B cell (primary cell): Measurements from ENCODE around the gene CRTAP. TPM values are rescaled to one million over a fixed set of nuclear protein-coding genes. Genes with fewer than 3 reads are reported as not detected.

Experiments
- ATAC-seq: fragments of 200-7000 bp; cut with Tn5 transposase; one replicate; pipeline ENCODE4 v1.10.0; 2021; ENCODE audit warnings: low read depth, mild to moderate bottlenecking, moderate number of reproducible peaks, moderate library complexity
- CTCF ChIA-PET: fragments of 350-600 bp; sonication (Branson Sonifier 250); formaldehyde crosslinking; loops from one replicate; lab custom pipeline; 2021; ENCODE audit warnings: antibody characterized with exemption, inconsistent platforms; lab: Charles Lee
- POLR2A ChIA-PET: fragments of 350-600 bp; sonication (Branson Sonifier 250); formaldehyde crosslinking; loops from one replicate; lab custom pipeline; 2021; ENCODE audit warnings: antibody characterized with exemption; lab: Charles Lee
- DNase-seq: peaks from one replicate; pipeline ENCODE4 v3.0.0; 2013
- H2AFZ ChIP-seq: 2 replicates; pipeline ENCODE4 v1.6.1; 2012; ENCODE audit warnings: mild to moderate bottlenecking, low read depth, low read length; ENCODE audit not compliant: insufficient read depth, poor library complexity, severe bottlenecking
- H3K27ac ChIP-seq, 2 donors: 1 replicate in 1 of 2; 2 replicates in 1 of 2; pipeline ENCODE4 v1.5.1; 2012 to 2013; ENCODE audit warnings: low read length in 2 of 2, mild to moderate bottlenecking in 2 of 2, moderate library complexity in 1 of 2
- H3K27me3 ChIP-seq, 4 experiments: fragments of 200-600 bp in 1 of 4; sonication (generic) in 1 of 4; replicated peaks in 1 of 4; 1 replicate in 2 of 4; 2 replicates in 2 of 4; pipeline versions ENCODE4 v1.6.1 to v1.7.0; 2013 to 2016; ENCODE audit warnings: low read length in 3 of 4, mild to moderate bottlenecking in 2 of 4, mixed read lengths in 1 of 4, moderate library complexity in 1 of 4; ENCODE audit not compliant: insufficient read depth in 4 of 4, control insufficient read depth in 3 of 4; ENCODE audit errors: control extremely low read depth in 1 of 4
- H3K36me3 ChIP-seq, 2 experiments: replicated peaks in 1 of 2; 1 replicate in 1 of 2; 2 replicates in 1 of 2; pipeline versions ENCODE4 v1.6.1 to v1.7.1; 2013; ENCODE audit warnings: low read length in 1 of 2; ENCODE audit not compliant: insufficient read depth in 2 of 2, control insufficient read depth in 1 of 2; ENCODE audit errors: control extremely low read depth in 1 of 2, extremely low read depth in 1 of 2
- H3K4me1 ChIP-seq, 2 donors: fragments of 200-600 bp in 1 of 2; sonication (generic) in 1 of 2; 1 replicate in 1 of 2; 2 replicates in 1 of 2; pipeline versions ENCODE4 v1.5.1 to v1.6.1; 2013 to 2017; ENCODE audit warnings: low read length in 2 of 2; ENCODE audit not compliant: control insufficient read depth in 2 of 2, insufficient read depth in 2 of 2
- H3K4me2 ChIP-seq: replicated peaks from 2 replicates; pipeline ENCODE3; 2012; ENCODE audit warnings: mild to moderate bottlenecking, low read depth, low read length; ENCODE audit not compliant: poor library complexity, severe bottlenecking
- H3K4me3 ChIP-seq, 5 experiments: fragments of 200-600 bp in 1 of 5; sonication (generic) in 1 of 5; 1 replicate in 3 of 5; 2 replicates in 2 of 5; pipeline versions ENCODE4 v1.5.1 to v1.7.0; 2011 to 2016; ENCODE audit warnings: low read length in 4 of 5, mild to moderate bottlenecking in 4 of 5, low read depth in 2 of 5, control low read depth in 1 of 5, moderate library complexity in 1 of 5; ENCODE audit not compliant: insufficient read depth in 1 of 5; ENCODE audit errors: control extremely low read depth in 1 of 5, extremely low read depth in 1 of 5
- H3K79me2 ChIP-seq: fragments of 200-600 bp; sonication (generic); one replicate; pipeline ENCODE4 v1.6.0; 2016; ENCODE audit warnings: low read length; ENCODE audit not compliant: control insufficient read depth, insufficient read depth
- H3K9ac ChIP-seq: fragments of 200-600 bp; sonication (generic); 2 replicates; pipeline ENCODE4 v1.6.1; 2017; ENCODE audit warnings: mild to moderate bottlenecking, low read length, moderate library complexity
- H3K9me3 ChIP-seq, 3 donors: one replicate each; pipeline versions ENCODE4 v1.6.1 to v1.7.1; 2013; ENCODE audit warnings: low read length in 2 of 3; ENCODE audit not compliant: control insufficient read depth in 2 of 3, insufficient read depth in 1 of 3; ENCODE audit errors: control extremely low read depth in 1 of 3
- H4K20me1 ChIP-seq: 2 replicates; pipeline ENCODE4 v1.6.0; 2012; ENCODE audit warnings: mild to moderate bottlenecking, low read length; ENCODE audit not compliant: insufficient read depth, control insufficient read depth, poor library complexity, severe bottlenecking
- H3K27ac Mint-ChIP-seq: one replicate; pipeline ENCODE4 v1.8.0; 2021; ENCODE audit warnings: mixed read lengths
- H3K27me3 Mint-ChIP-seq: one replicate; pipeline ENCODE4 v1.8.0; 2021; ENCODE audit warnings: mixed read lengths
- H3K4me1 Mint-ChIP-seq: one replicate; pipeline ENCODE4 v1.8.0; 2021; ENCODE audit warnings: mixed read lengths
- H3K4me3 Mint-ChIP-seq: one replicate; pipeline ENCODE4 v1.8.0; 2021; ENCODE audit warnings: mixed read lengths
- H3K9me3 Mint-ChIP-seq: one replicate; pipeline ENCODE4 v1.8.0; 2022; ENCODE audit warnings: mixed read lengths; ENCODE audit not compliant: insufficient read depth
- CTCF ChIP-seq: fragments of 200-600 bp; IDR thresholded peaks from one replicate; pipeline ENCODE4 v1.8.0; 2022; ENCODE audit warnings: antibody characterized with exemption, mild to moderate bottlenecking
- EZH2 ChIP-seq: IDR thresholded peaks from 2 replicates; pipeline ENCODE4 v1.6.1; 2012; ENCODE audit warnings: borderline replicate concordance, low read depth, mild to moderate bottlenecking, moderate library complexity, low read length; ENCODE audit not compliant: insufficient read depth, poor library complexity, severe bottlenecking
- WGBS: methylation state at CpG from one replicate; pipeline ENCODE4 v1.1.5; 2013; ENCODE audit warnings: missing lambda C conversion rate; ENCODE audit not compliant: insufficient coverage; 5-methylcytosine and 5-hydroxymethylcytosine counted together
- intact Hi-C: fragments of 100-400 bp; cut with micrococcal nuclease; formaldehyde crosslinking; loops from one replicate; pipeline ENCODE4 v1.10.0; 2022
- polyA plus RNA-seq: library from polyadenylated mRNA; depleted of rRNA; stranded (reverse); fragments of >200 nt; gene quantifications from 2 replicates; pipeline ENCODE4 v1.2.3, GENCODE V29; 2012
- total RNA-seq, 2 donors: library from RNA; stranded (reverse); fragments of 120-200 nt in 1 of 2; gene quantifications; 1 replicate in 1 of 2; 2 replicates in 1 of 2; pipeline versions ENCODE4 v1.2.3 to v1.2.4, GENCODE V29; 2013 to 2022

Gene CRTAP
- total and polyA plus RNA-seq, 2 donors (not counting 1 experiment from before 2014, with no cell fraction given): 20.3 to 55.0 TPM

DNA sequence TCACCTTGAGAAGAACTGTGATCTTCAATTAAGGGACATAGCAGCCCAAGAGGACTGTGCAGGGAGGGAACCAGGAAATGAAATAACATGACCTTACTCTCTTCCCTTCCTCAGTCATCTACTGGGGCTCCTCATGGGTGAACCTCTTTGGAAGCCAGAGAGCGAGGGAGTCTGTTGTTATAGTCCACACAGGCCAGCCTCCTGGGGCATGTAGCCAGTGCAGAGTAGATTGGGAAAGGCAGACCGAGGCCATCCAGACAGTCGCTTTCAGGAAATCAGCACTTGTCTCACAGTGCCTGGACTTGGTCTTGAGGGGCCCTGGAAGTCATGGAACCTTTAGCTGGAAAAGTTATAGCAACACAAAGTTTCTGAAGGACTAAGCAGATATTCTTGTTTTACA lies 6.1 kb downstream of the CRTAP start:
- no peak overlapping the region for H3K4me3 Mint-ChIP-seq
- no peak for DNase-seq
- CTCF ChIA-PET: interaction anchor here (0.6 to 1.0 kb wide), 2 partner anchors 10 to 29 kb away, joined by 3 to 4 read pairs; no protein-coding TSS in a partner anchor
- Histone ChIP-seq H3K9me3 (no peaks in the 10 kb centered on the region), H3K4me2 (no peak overlapping the region), H4K20me1 (peaks cover 2% of the 10 kb centered on the region), H3K4me1 (peaks cover 8 to 10% of the 10 kb centered on the region in 2 donors), H3K27ac (no peak overlapping the region), H3K4me3 (no peak overlapping the region), H3K9ac (no peak overlapping the region), H3K27me3 (no peaks in the 10 kb centered on the region), H3K79me2 (peaks cover 4% of the 10 kb centered on the region), H3K36me3 (peaks cover 0 to 27% of the 10 kb centered on the region in 2 experiments), H2AFZ (no peak overlapping the region)
- intact Hi-C loops: no loop called here
- WGBS: 97% methylated on average over 3 of the region's 3 CpGs
- POLR2A ChIA-PET: no interaction called here
- H3K27ac Mint-ChIP-seq: no peak overlapping the region
- no peaks in the 10 kb centered on the region for H3K9me3 Mint-ChIP-seq
- ATAC-seq: no peak
- peaks cover 19% of the 10 kb centered on the region for H3K4me1 Mint-ChIP-seq
- no peaks in the 10 kb centered on the region for H3K27me3 Mint-ChIP-seq
- TF ChIP-seq CTCF (no peak), EZH2 (no peak)

DNA sequence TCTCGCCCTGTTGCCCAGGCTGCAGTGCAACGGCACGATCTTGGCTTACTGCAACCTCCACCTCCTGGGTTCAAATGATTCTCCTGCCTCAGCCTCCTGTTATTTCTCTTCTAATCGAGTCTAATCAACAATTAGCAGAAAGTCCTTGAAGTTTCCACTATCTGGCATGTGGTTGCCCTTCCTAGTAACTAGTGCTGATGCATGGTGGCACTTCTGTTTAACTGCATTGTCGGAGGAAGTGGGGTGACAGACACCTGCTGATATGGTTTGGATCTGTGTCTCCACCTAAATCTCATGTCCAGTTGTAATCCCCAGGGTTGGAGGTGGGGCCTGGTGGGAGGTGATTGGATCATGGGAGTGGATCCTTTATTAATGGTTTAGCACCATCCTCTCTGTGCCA lies 9.2 kb downstream of the CRTAP start:
- no peaks in the 10 kb centered on the region for H3K27me3 ChIP-seq
- Mint-ChIP-seq H3K9me3 (no peaks in the 10 kb centered on the region), H3K27me3 (no peaks in the 10 kb centered on the region), H3K4me3 (no peak overlapping the region), H3K27ac (no peak overlapping the region), H3K4me1 (no peaks in the 10 kb centered on the region)
- H3K4me3 ChIP-seq: no peak overlapping the region
- 100% methylated on average over 3 of the region's 5 CpGs for WGBS
- H3K27ac ChIP-seq: no peak overlapping the region
- H4K20me1 ChIP-seq: no peaks in the 10 kb centered on the region
- no peaks in the 10 kb centered on the region for H3K9me3 ChIP-seq
- peaks cover 0 to 47% of the 10 kb centered on the region in 2 experiments for H3K36me3 ChIP-seq
- no peak for ATAC-seq
- H2AFZ ChIP-seq: no peak overlapping the region
- no peak for TF ChIP-seq CTCF
- TF ChIP-seq EZH2: no peak
- H3K4me2 ChIP-seq: no peak overlapping the region
- H3K9ac ChIP-seq: no peak overlapping the region
- intact Hi-C loops: no loop called here
- CTCF ChIA-PET: interaction anchor here (0.8 to 3.6 kb wide), 2 partner anchors 9 to 16 kb away, joined by 3 to 12 read pairs; no protein-coding TSS in a partner anchor
- POLR2A ChIA-PET: interaction anchor here (0.8 kb wide), 1 partner anchor 36 kb away, joined by 7 read pairs; no protein-coding TSS in a partner anchor
- no peaks in the 10 kb centered on the region for H3K79me2 ChIP-seq
- DNase-seq: no peak
- no peaks in the 10 kb centered on the region for H3K4me1 ChIP-seq
